Esophagus squamous epithelium (tissue), 5 donors: Measurements from ENCODE around the gene LIMCH1. TPM values are rescaled to one million over a fixed set of nuclear protein-coding genes. Genes with fewer than 3 reads are reported as not detected.

Source experiments
- DNase-seq: peaks from one replicate; lab custom pipeline; 2025; lab: John Stamatoyannopoulos, UW
- H3K27ac ChIP-seq, 4 donors: fragments of 200-600 bp; sonication (generic); one replicate each; pipeline ENCODE4 v1.5.1; 2016 to 2019; ENCODE audit warnings: mild to moderate bottlenecking in 1 of 4
- H3K27me3 ChIP-seq, 4 donors: fragments of 200-600 bp; sonication (generic); 1 replicate in 3 of 4; 2 replicates in 1 of 4; pipeline versions ENCODE4 v1.5.1 to v1.6.0; 2017 to 2021; ENCODE audit warnings: antibody characterized with exemption in 1 of 4
- H3K36me3 ChIP-seq, 3 donors: fragments of 200-600 bp; sonication (generic); one replicate each; pipeline ENCODE4 v1.5.1; 2016 to 2019
- H3K4me1 ChIP-seq, 3 donors: fragments of 200-600 bp; sonication (generic); one replicate each; pipeline ENCODE4 v1.5.1; 2017 to 2019
- H3K4me3 ChIP-seq, 4 donors: fragments of 200-600 bp; sonication (generic); 1 replicate in 3 of 4; 2 replicates in 1 of 4; pipeline ENCODE4 v1.5.1; 2016 to 2019; ENCODE audit warnings: mild to moderate bottlenecking in 2 of 4, moderate library complexity in 1 of 4
- H3K9me3 ChIP-seq, 3 donors: fragments of 200-600 bp; sonication (generic); one replicate each; pipeline ENCODE4 v1.5.1; 2016 to 2019
- CTCF ChIP-seq, 6 experiments: fragments of 450-650 bp in 4 of 6; fragments of 200-600 bp in 2 of 6; sonication (generic) in 2 of 6; IDR thresholded peaks; one replicate each; pipeline ENCODE4 v1.5.1; 2016 to 2019; ENCODE audit warnings: antibody characterized with exemption in 6 of 6, mild to moderate bottlenecking in 4 of 6, moderate library complexity in 4 of 6
- POLR2A ChIP-seq, 4 donors: fragments of 450-650 bp; IDR thresholded peaks; one replicate each; pipeline ENCODE4 v1.6.1; 2017; ENCODE audit warnings: antibody characterized with exemption in 4 of 4, mild to moderate bottlenecking in 4 of 4, moderate library complexity in 3 of 4
- WGBS, 2 donors: methylation state at CpG; one replicate each; pipeline ENCODE4 v1.1.5; 2018; 5-methylcytosine and 5-hydroxymethylcytosine counted together
- intact Hi-C: fragments of 100-400 bp; cut with DNase I; formaldehyde crosslinking; loops from one replicate; pipeline ENCODE4 v1.15.0; 2022
- total RNA-seq, 4 donors: library from RNA; depleted of rRNA; stranded (reverse); fragments of >200 nt; gene quantifications; one replicate each; pipeline ENCODE4 v1.1.0, GENCODE V29; 2016
- donor health status: DM: yes; HTN: yes; CAD: no.

Gene LIMCH1
- total RNA-seq, 4 donors from 2014 or later: 9.8 to 19.1 (median 13.1) TPM

GRCh38 chr4:41722181-41722580 is 184.2 kb downstream of the LIMCH1 start:
- Histone ChIP-seq H3K27me3 (peaks cover 0 to 50% (median 0%) of the 10 kb centered on the region in 4 donors), H3K9me3 (peaks cover 0 to 15% (median 0%) of the 10 kb centered on the region in 3 donors), H3K36me3 (no peaks in the 10 kb centered on the region), H3K4me3 (no peak overlapping the region), H3K27ac (no peak overlapping the region), H3K4me1 (no peaks in the 10 kb centered on the region)
- TF ChIP-seq CTCF (IDR thresholded peaks at IDR 0.05): no peak
- TF ChIP-seq POLR2A (IDR thresholded peaks at IDR 0.05): no peak
- no peak for DNase-seq
- intact Hi-C loops: no loop called here
- 90 to 91% methylated on average over 1 of the region's 1 CpG for WGBS, 2 donors

GRCh38 chr4:41723286-41723685 is 185.3 kb downstream of the LIMCH1 start:
- H3K27ac ChIP-seq: no peak overlapping the region
- no peaks in the 10 kb centered on the region for H3K36me3 ChIP-seq
- intact Hi-C loops: no loop called here
- H3K4me3 ChIP-seq: no peak overlapping the region
- H3K9me3 ChIP-seq: peaks cover 0 to 15% (median 0%) of the 10 kb centered on the region in 3 donors
- TF ChIP-seq CTCF (IDR thresholded peaks at IDR 0.05) (no peak), POLR2A (IDR thresholded peaks at IDR 0.05) (no peak)
- no peaks in the 10 kb centered on the region for H3K4me1 ChIP-seq
- no peak for DNase-seq
- WGBS, 2 donors: 39 to 55% methylated on average over 3 of the region's 3 CpGs
- peaks cover 0 to 58% (median 0%) of the 10 kb centered on the region in 4 donors for H3K27me3 ChIP-seq

GRCh38 chr4:41725254-41725653 is 187.3 kb downstream of the LIMCH1 start:
- WGBS, 2 donors: 0 to 5% methylated on average over 1 of the region's 1 CpG
- intact Hi-C loops: no loop called here
- no peak for DNase-seq

GRCh38 chr4:41727861-41728572 is 190.1 kb downstream of the LIMCH1 start:
- Histone ChIP-seq H3K4me3 (no peak overlapping the region), H3K27me3 (peaks cover 0 to 59% (median 0%) of the 10 kb centered on the region in 4 donors), H3K4me1 (no peaks in the 10 kb centered on the region), H3K27ac (no peak overlapping the region), H3K36me3 (no peaks in the 10 kb centered on the region), H3K9me3 (peaks cover 0 to 15% (median 0%) of the 10 kb centered on the region in 3 donors)
- intact Hi-C loops: no loop called here
- no peak for DNase-seq
- TF ChIP-seq CTCF (IDR thresholded peaks at IDR 0.05) (no peak), POLR2A (IDR thresholded peaks at IDR 0.05) (no peak)
- WGBS, 2 donors: 58 to 72% methylated on average over 4 of the region's 4 CpGs

More at GRCh38 chr4:41725254-41725653, 187.3 kb downstream of the LIMCH1 start:
- H3K4me3 ChIP-seq: no peak overlapping the region
- peaks cover 0 to 65% (median 0%) of the 10 kb centered on the region in 4 donors for H3K27me3 ChIP-seq
- no peak overlapping the region for H3K27ac ChIP-seq
- peaks cover 0 to 15% (median 0%) of the 10 kb centered on the region in 3 donors for H3K9me3 ChIP-seq
- H3K36me3 ChIP-seq: no peaks in the 10 kb centered on the region
- TF ChIP-seq POLR2A (IDR thresholded peaks at IDR 0.05) (no peak), CTCF (IDR thresholded peaks at IDR 0.05) (peak in 1 of 6 experiments; percentile 10)
- H3K4me1 ChIP-seq: no peaks in the 10 kb centered on the region

- intact Hi-C loops: no loop called here
- H3K9me3 ChIP-seq: peaks cover 0 to 15% (median 0%) of the 10 kb centered on the region in 3 donors
- H3K27me3 ChIP-seq: peaks cover 0 to 62% (median 0%) of the 10 kb centered on the region in 4 donors
- no peaks in the 10 kb centered on the region for H3K4me1 ChIP-seq
- no peak for DNase-seq
- H3K36me3 ChIP-seq: no peaks in the 10 kb centered on the region
- WGBS, 2 donors: 48 to 59% methylated on average over 3 of the region's 3 CpGs
- TF ChIP-seq POLR2A (IDR thresholded peaks at IDR 0.05) (no peak), CTCF (IDR thresholded peaks at IDR 0.05) (no peak)
- no peak overlapping the region for H3K4me3 ChIP-seq
- no peak overlapping the region for H3K27ac ChIP-seq
Measured at GRCh38 chr4:41728573-41728913, 190.6 kb downstream of the LIMCH1 start.
